H9 (cell line): ENCODE data around the gene TIMM23. TPM values are rescaled to one million over a fixed set of nuclear protein-coding genes. Genes with fewer than 3 reads are reported as not detected.
"Not testable (repeated sequence)": the region's sequence is repeated elsewhere in the genome, so short reads cannot be mapped to it uniquely, and the experiment has no call there.

Experiments used
- DNase-seq: peaks from one replicate; pipeline ENCODE4 v3.0.0-alpha.2; 2017
- H2AFZ ChIP-seq: one replicate; pipeline ENCODE4 v1.6.1; 2013; ENCODE audit warnings: mild to moderate bottlenecking, low read length, control low read depth, moderate library complexity
- H2AK5ac ChIP-seq: 2 replicates; pipeline ENCODE4 v1.6.1; 2013; ENCODE audit warnings: low read length, control low read depth, mixed read lengths; ENCODE audit not compliant: insufficient read length
- H2BK120ac ChIP-seq: one replicate; pipeline ENCODE4 v1.6.1; 2013; ENCODE audit warnings: low read depth, mild to moderate bottlenecking, low read length, control low read depth, inconsistent platforms; ENCODE audit not compliant: poor library complexity, severe bottlenecking
- H2BK12ac ChIP-seq: 2 replicates; pipeline ENCODE4 v1.6.1; 2013; ENCODE audit warnings: low read length, control low read depth, mixed read lengths, low read depth; ENCODE audit not compliant: insufficient read length
- H2BK15ac ChIP-seq: 2 replicates; pipeline ENCODE4 v1.6.1; 2013; ENCODE audit warnings: low read depth, low read length, control low read depth
- H2BK20ac ChIP-seq: one replicate; pipeline ENCODE4 v1.6.1; 2013; ENCODE audit warnings: low read depth, mild to moderate bottlenecking, low read length, control low read depth, inconsistent platforms; ENCODE audit not compliant: poor library complexity, severe bottlenecking
- H2BK5ac ChIP-seq: 2 replicates; pipeline ENCODE4 v1.6.1; 2013; ENCODE audit warnings: low read length, control low read depth, mixed read lengths; ENCODE audit not compliant: insufficient read length
- H3K14ac ChIP-seq: 2 replicates; pipeline ENCODE4 v1.6.1; 2013; ENCODE audit warnings: low read length, control low read depth; ENCODE audit not compliant: insufficient read depth
- H3K18ac ChIP-seq: 2 replicates; pipeline ENCODE4 v1.6.1; 2013; ENCODE audit warnings: low read depth, mild to moderate bottlenecking, mixed read lengths, low read length, control low read depth; ENCODE audit not compliant: insufficient read length
- H3K23ac ChIP-seq: 2 replicates; pipeline ENCODE4 v1.6.1; 2013; ENCODE audit warnings: low read length, control low read depth, mixed read lengths, low read depth; ENCODE audit not compliant: insufficient read length
- H3K23me2 ChIP-seq: 2 replicates; pipeline ENCODE4 v1.6.1; 2013; ENCODE audit warnings: low read depth, mild to moderate bottlenecking, mixed read lengths, low read length, control low read depth; ENCODE audit not compliant: insufficient read length, poor library complexity, severe bottlenecking
- H3K27ac ChIP-seq: 2 replicates; pipeline ENCODE4 v1.5.1; 2013; ENCODE audit warnings: low read length, control low read depth, mixed read lengths, low read depth; ENCODE audit not compliant: insufficient read length
- H3K27me3 ChIP-seq: 2 replicates; pipeline ENCODE4 v1.6.1; 2013; ENCODE audit warnings: low read length, control low read depth, inconsistent platforms; ENCODE audit not compliant: insufficient read depth
- H3K4ac ChIP-seq: 2 replicates; pipeline ENCODE4 v1.6.1; 2013; ENCODE audit warnings: low read depth, mild to moderate bottlenecking, control low read depth, inconsistent platforms, low read length, moderate library complexity
- H3K4me1 ChIP-seq: 2 replicates; pipeline ENCODE4 v1.6.1; 2013; ENCODE audit warnings: low read length, control low read depth, inconsistent platforms; ENCODE audit not compliant: insufficient read depth
- H3K4me2 ChIP-seq: 2 replicates; pipeline ENCODE4 v1.6.1; 2013; ENCODE audit warnings: low read length, control low read depth, mixed read lengths; ENCODE audit not compliant: insufficient read length, insufficient read depth
- H3K56ac ChIP-seq: 2 replicates; pipeline ENCODE4 v1.6.1; 2013; ENCODE audit warnings: low read depth, mild to moderate bottlenecking, mixed read lengths, low read length, control low read depth; ENCODE audit not compliant: insufficient read length
- H3K79me1 ChIP-seq: 2 replicates; pipeline ENCODE4 v1.6.1; 2013; ENCODE audit warnings: low read depth, mild to moderate bottlenecking, moderate library complexity, low read length, control low read depth, inconsistent platforms; ENCODE audit not compliant: insufficient read depth, poor library complexity, severe bottlenecking
- H3K79me2 ChIP-seq: 2 replicates; pipeline ENCODE4 v1.6.1; 2013; ENCODE audit warnings: low read length, control low read depth, inconsistent platforms; ENCODE audit not compliant: insufficient read depth
- H3K9ac ChIP-seq: 2 replicates; pipeline ENCODE4 v1.6.1; 2013; ENCODE audit warnings: low read length, control low read depth, mixed read lengths; ENCODE audit not compliant: insufficient read length; ENCODE audit errors: extremely low read depth
- H3K9me3 ChIP-seq: one replicate; pipeline ENCODE4 v1.6.1; 2013; ENCODE audit warnings: low read depth, low read length, inconsistent platforms; ENCODE audit not compliant: control insufficient read depth
- H3T11ph ChIP-seq: one replicate; pipeline ENCODE4 v1.6.1; 2013; ENCODE audit warnings: mild to moderate bottlenecking, low read length, control low read depth, inconsistent platforms
- H4K20me1 ChIP-seq: one replicate; pipeline ENCODE4 v1.6.1; 2013; ENCODE audit not compliant: control insufficient read depth, insufficient read length, insufficient read depth
- H4K5ac ChIP-seq: 2 replicates; pipeline ENCODE4 v1.6.1; 2013; ENCODE audit warnings: low read depth, mild to moderate bottlenecking, mixed read lengths, low read length, control low read depth; ENCODE audit not compliant: insufficient read length
- H4K8ac ChIP-seq: replicated peaks from 2 replicates; pipeline ENCODE4 v1.6.1; 2013; ENCODE audit warnings: low read length, control low read depth, mixed read lengths, low read depth; ENCODE audit not compliant: insufficient read length
- H4K91ac ChIP-seq: 2 replicates; pipeline ENCODE4 v1.6.1; 2013; ENCODE audit warnings: low read depth, mild to moderate bottlenecking, moderate library complexity, mixed read lengths, low read length, control low read depth; ENCODE audit not compliant: insufficient read length
- H3K27ac Mint-ChIP-seq, 3 experiments: 2 replicates in 2 of 3; 3 replicates in 1 of 3; pipeline ENCODE4 v1.8.0; 2020 to 2021; ENCODE audit warnings: mixed read lengths in 3 of 3, mild to moderate bottlenecking in 1 of 3, moderate library complexity in 1 of 3
- H3K27me3 Mint-ChIP-seq: 2 replicates; pipeline ENCODE4 v1.8.0; 2021; ENCODE audit warnings: low read depth, mild to moderate bottlenecking, moderate library complexity, mixed read lengths
- H3K36me3 Mint-ChIP-seq, 3 experiments: 2 replicates in 2 of 3; 3 replicates in 1 of 3; pipeline ENCODE4 v1.8.0; 2020 to 2021; ENCODE audit warnings: low read depth in 3 of 3, mixed read lengths in 3 of 3; ENCODE audit not compliant: insufficient read depth in 1 of 3
- H3K4me1 Mint-ChIP-seq, 2 experiments: 2 replicates each; pipeline ENCODE4 v1.8.0; 2020; ENCODE audit warnings: mixed read lengths in 2 of 2
- H3K4me3 Mint-ChIP-seq, 2 experiments: 2 replicates in 1 of 2; 3 replicates in 1 of 2; pipeline ENCODE4 v1.8.0; 2020 to 2021; ENCODE audit warnings: mild to moderate bottlenecking in 2 of 2, mixed read lengths in 2 of 2, moderate library complexity in 1 of 2
- H3K9me3 Mint-ChIP-seq, 2 experiments: 2 replicates in 1 of 2; 3 replicates in 1 of 2; pipeline ENCODE4 v1.8.0; 2020; ENCODE audit warnings: mild to moderate bottlenecking in 2 of 2, mixed read lengths in 2 of 2, moderate library complexity in 1 of 2
- WGBS: extraction: QIAGEN DNeasy Blood & Tissue Kit; methylation state at CpG from one replicate; pipeline ENCODE4 v1.1.7; 2013; ENCODE audit warnings: missing lambda C conversion rate, low lambda C conversion rate, mixed read lengths; ENCODE audit not compliant: insufficient read length; ENCODE audit errors: extremely low coverage; 5-methylcytosine and 5-hydroxymethylcytosine counted together
- total RNA-seq: library from RNA; stranded (reverse); gene quantifications from 2 replicates; pipeline ENCODE4 v1.2.1, GENCODE V29; 2021
- TF ChIP-seq, protein P1 (sequence below): fragments of 200-600 bp; sonication (generic); conservative IDR thresholded peaks from 3 replicates; pipeline ENCODE4 v1.8.0; 2021; ENCODE audit warnings: antibody characterized with exemption, mild to moderate bottlenecking

TIMM23 gene
- total RNA-seq, 1 experiment from 2014 or later = 105 TPM

DNA sequence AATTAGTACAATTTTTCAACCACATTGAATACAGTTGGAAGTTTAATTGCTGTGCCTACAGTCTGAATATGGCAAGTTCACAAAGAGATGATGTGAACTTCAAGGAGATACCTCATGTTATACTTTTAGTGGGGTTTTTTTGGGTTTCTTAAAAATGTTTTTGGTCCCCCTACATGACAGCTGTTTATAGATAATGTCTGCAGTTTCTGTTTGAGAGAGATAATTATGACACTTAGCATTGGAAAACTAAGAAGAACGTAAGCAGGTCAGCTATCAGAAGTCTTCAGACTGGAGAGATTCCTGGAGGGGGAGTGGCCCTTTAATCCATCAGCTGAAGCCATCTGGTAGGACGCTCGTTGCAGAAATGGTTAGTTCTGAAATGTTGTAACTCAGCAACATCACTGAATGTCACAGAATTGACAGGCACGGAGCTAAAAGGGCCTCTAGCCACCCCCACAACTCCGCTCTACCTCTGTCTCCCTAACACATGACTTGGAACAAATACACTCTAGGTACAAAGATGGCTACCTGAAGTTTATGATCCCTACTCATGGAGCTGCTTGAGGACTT lies 29.0 kb downstream of the TIMM23 start:
- Histone ChIP-seq H3K14ac (no peak overlapping the region), H3K56ac (no peak overlapping the region), H3K4ac (no peak overlapping the region), H3K79me1 (no peaks in the 10 kb centered on the region), H3K23ac (no peak overlapping the region), H4K8ac (no peak overlapping the region), H4K91ac (no peak overlapping the region), H2BK15ac (no peak overlapping the region), H2AK5ac (no peak overlapping the region), H2BK5ac (no peak overlapping the region), H3K27me3 (no peaks in the 10 kb centered on the region), H4K5ac (no peak overlapping the region), H3K4me1 (no peaks in the 10 kb centered on the region), H2BK20ac (no peak overlapping the region), H3K18ac (no peak overlapping the region), H3K4me2 (no peak overlapping the region), H2BK12ac (no peak overlapping the region), H3K79me2 (no peaks in the 10 kb centered on the region), H3K9ac (no peak overlapping the region), H3T11ph (no peak overlapping the region), H3K23me2 (no peaks in the 10 kb centered on the region), H4K20me1 (no peaks in the 10 kb centered on the region), H2AFZ (no peak overlapping the region), H2BK120ac (no peak overlapping the region), H3K9me3 (no peaks in the 10 kb centered on the region), H3K27ac (no peak overlapping the region)
- peaks cover 21 to 26% of the 10 kb centered on the region in 2 experiments for H3K4me1 Mint-ChIP-seq
- peaks cover 36 to 81% (median 61%) of the 10 kb centered on the region in 3 experiments for H3K36me3 Mint-ChIP-seq
- H3K9me3 Mint-ChIP-seq = no peaks in the 10 kb centered on the region; a peak in 1 of 5 replicates
- TF ChIP-seq, protein P1, sequence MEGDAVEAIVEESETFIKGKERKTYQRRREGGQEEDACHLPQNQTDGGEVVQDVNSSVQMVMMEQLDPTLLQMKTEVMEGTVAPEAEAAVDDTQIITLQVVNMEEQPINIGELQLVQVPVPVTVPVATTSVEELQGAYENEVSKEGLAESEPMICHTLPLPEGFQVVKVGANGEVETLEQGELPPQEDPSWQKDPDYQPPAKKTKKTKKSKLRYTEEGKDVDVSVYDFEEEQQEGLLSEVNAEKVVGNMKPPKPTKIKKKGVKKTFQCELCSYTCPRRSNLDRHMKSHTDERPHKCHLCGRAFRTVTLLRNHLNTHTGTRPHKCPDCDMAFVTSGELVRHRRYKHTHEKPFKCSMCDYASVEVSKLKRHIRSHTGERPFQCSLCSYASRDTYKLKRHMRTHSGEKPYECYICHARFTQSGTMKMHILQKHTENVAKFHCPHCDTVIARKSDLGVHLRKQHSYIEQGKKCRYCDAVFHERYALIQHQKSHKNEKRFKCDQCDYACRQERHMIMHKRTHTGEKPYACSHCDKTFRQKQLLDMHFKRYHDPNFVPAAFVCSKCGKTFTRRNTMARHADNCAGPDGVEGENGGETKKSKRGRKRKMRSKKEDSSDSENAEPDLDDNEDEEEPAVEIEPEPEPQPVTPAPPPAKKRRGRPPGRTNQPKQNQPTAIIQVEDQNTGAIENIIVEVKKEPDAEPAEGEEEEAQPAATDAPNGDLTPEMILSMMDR = no peak
- no peak for DNase-seq
- WGBS = no CpG with 5 or more reads among the region's 5 CpGs
- no peak overlapping the region for H3K27ac Mint-ChIP-seq
- H3K4me3 Mint-ChIP-seq = no peak overlapping the region
- H3K27me3 Mint-ChIP-seq = no peaks in the 10 kb centered on the region

DNA sequence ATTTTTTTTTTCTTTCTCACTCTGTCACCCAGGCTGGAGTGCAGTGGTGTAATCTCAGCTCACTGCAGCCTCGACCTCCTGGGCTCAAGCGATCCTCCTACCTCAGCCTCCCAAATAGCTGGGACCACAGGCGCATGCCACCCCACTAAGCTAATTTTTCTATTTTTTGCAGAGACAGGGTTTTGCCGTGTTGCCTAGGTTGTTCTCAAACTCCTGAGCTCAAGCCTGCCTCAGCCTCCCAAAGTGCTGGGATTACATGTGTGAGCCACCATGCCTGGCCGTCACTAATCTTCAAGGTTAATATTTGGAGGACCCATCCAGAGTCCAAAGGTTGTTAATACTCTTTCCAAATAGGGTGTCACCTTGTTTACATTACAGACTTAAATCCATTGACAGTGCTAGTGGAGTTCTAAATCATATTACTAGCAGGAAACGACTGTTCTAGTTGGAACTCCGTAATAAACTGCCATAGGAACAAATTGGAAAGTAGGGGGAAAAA lies 29.9 kb downstream of the TIMM23 start:
- H3K23ac ChIP-seq, H2BK15ac ChIP-seq, H3K4me2 ChIP-seq, H4K20me1 ChIP-seq, H3K9me3 ChIP-seq, H3K56ac ChIP-seq, DNase-seq, H3K27me3 Mint-ChIP-seq, H3K18ac ChIP-seq, H2BK120ac ChIP-seq, H3K4me1 ChIP-seq, H3K4ac ChIP-seq, H3K23me2 ChIP-seq, H2AK5ac ChIP-seq, H4K8ac ChIP-seq, H3K4me3 Mint-ChIP-seq, H3K14ac ChIP-seq, H3K79me1 ChIP-seq, H4K91ac ChIP-seq, H2BK12ac ChIP-seq, H3K9me3 Mint-ChIP-seq, H4K5ac ChIP-seq, H3K79me2 ChIP-seq, H2AFZ ChIP-seq, H2BK5ac ChIP-seq, H3K27me3 ChIP-seq, H2BK20ac ChIP-seq, H3K9ac ChIP-seq, H3K27ac Mint-ChIP-seq, H3T11ph ChIP-seq, H3K27ac ChIP-seq: not testable (repeated sequence)
- peaks cover 33 to 80% (median 53%) of the 10 kb centered on the region in 3 experiments for H3K36me3 Mint-ChIP-seq
- no CpG with 5 or more reads among the region's 7 CpGs for WGBS
- H3K4me1 Mint-ChIP-seq = peaks cover 20 to 24% of the 10 kb centered on the region in 2 experiments
